Uterus (tissue), 4 donors: ENCODE data around the gene CDH4. TPM values are rescaled to one million over a fixed set of nuclear protein-coding genes. Genes with fewer than 3 reads are reported as not detected.

Experiments
- DNase-seq, 2 donors: peaks; one replicate each; pipeline ENCODE4 v3.0.0-alpha.2; 2019 to 2020
- H3K27ac ChIP-seq, 2 donors: fragments of 200-600 bp; sonication (generic); 1 replicate in 1 of 2; 2 replicates in 1 of 2; pipeline ENCODE4 v1.5.1; 2016 to 2018
- H3K27me3 ChIP-seq, 2 donors: fragments of 200-600 bp; sonication (generic); one replicate each; pipeline ENCODE4 v1.5.1; 2018 to 2019; ENCODE audit warnings: control low read depth in 1 of 2
- H3K36me3 ChIP-seq, 2 donors: fragments of 200-600 bp; sonication (generic); one replicate each; pipeline ENCODE4 v1.5.1; 2019; ENCODE audit warnings: control low read depth in 1 of 2
- H3K4me1 ChIP-seq, 2 donors: fragments of 200-600 bp; sonication (generic); one replicate each; pipeline ENCODE4 v1.5.1; 2018 to 2019; ENCODE audit warnings: control low read depth in 1 of 2
- H3K4me3 ChIP-seq, 2 donors: fragments of 200-600 bp; sonication (generic); 1 replicate in 1 of 2; 2 replicates in 1 of 2; pipeline ENCODE4 v1.5.1; 2018 to 2019; ENCODE audit warnings: mild to moderate bottlenecking in 1 of 2
- H3K9me3 ChIP-seq, 2 donors: fragments of 200-600 bp; sonication (generic); one replicate each; pipeline ENCODE4 v1.5.1; 2019; ENCODE audit warnings: control low read depth in 1 of 2
- CTCF ChIP-seq, 4 experiments: fragments of 200-600 bp in 2 of 4; fragments of 450-650 bp in 2 of 4; sonication (generic) in 2 of 4; IDR thresholded peaks; one replicate each; pipeline ENCODE4 v1.5.1; 2016 to 2019; ENCODE audit warnings: antibody characterized with exemption in 4 of 4, mild to moderate bottlenecking in 2 of 4, moderate library complexity in 1 of 4
- POLR2A ChIP-seq, 2 donors: fragments of 450-650 bp; IDR thresholded peaks; one replicate each; pipeline ENCODE4 v1.6.1; 2016; ENCODE audit warnings: antibody characterized with exemption in 2 of 2, mild to moderate bottlenecking in 1 of 2, moderate library complexity in 1 of 2
- intact Hi-C: fragments of 100-400 bp; cut with DNase I; formaldehyde crosslinking; loops from one replicate; pipeline ENCODE4 v1.15.1; 2023; ENCODE audit warnings: low total_unique reads
- total RNA-seq, 4 donors: library from RNA; depleted of rRNA in 3 of 4; stranded (reverse); fragments of >200 nt in 3 of 4; gene quantifications; one replicate each; pipeline versions ENCODE4 v1.1.0 to v1.2.4, GENCODE V29; 2014 to 2023
- donor health status: DM: yes; HTN: yes; CAD: no.

The CDH4 gene
- total RNA-seq, 4 donors from 2014 or later, result under 0.01 to 0.55 TPM; not detected in 2

GRCh38 chr20:61353261-61354000 lies 101.4 kb downstream of the CDH4 start:
- Histone ChIP-seq H3K27me3 (peaks cover 0 to 7% of the 10 kb centered on the region in 2 donors), H3K4me1 (no peaks in the 10 kb centered on the region), H3K4me3 (no peak overlapping the region), H3K9me3 (no peaks in the 10 kb centered on the region), H3K36me3 (no peaks in the 10 kb centered on the region), H3K27ac (no peak overlapping the region)
- no peak for TF ChIP-seq CTCF (IDR thresholded peaks at IDR 0.05)
- TF ChIP-seq POLR2A (IDR thresholded peaks at IDR 0.05), result no peak
- intact Hi-C loops, result no loop called here
- DNase-seq, result no peak

- Histone ChIP-seq H3K27ac (no peak overlapping the region), H3K9me3 (no peaks in the 10 kb centered on the region), H3K36me3 (no peaks in the 10 kb centered on the region), H3K4me3 (no peak overlapping the region), H3K27me3 (peaks cover 0 to 7% of the 10 kb centered on the region in 2 donors), H3K4me1 (no peaks in the 10 kb centered on the region)
- no peak for DNase-seq
- TF ChIP-seq CTCF (IDR thresholded peaks at IDR 0.05) (no peak), POLR2A (IDR thresholded peaks at IDR 0.05) (no peak)
- intact Hi-C loops, result no loop called here
Measured at GRCh38 chr20:61354001-61354390, 101.9 kb downstream of the CDH4 start.

- intact Hi-C loops, result no loop called here
- TF ChIP-seq POLR2A (IDR thresholded peaks at IDR 0.05) (no peak), CTCF (IDR thresholded peaks at IDR 0.05) (no peak)
- Histone ChIP-seq H3K36me3 (no peaks in the 10 kb centered on the region), H3K27me3 (peaks cover 0 to 7% of the 10 kb centered on the region in 2 donors), H3K4me1 (no peaks in the 10 kb centered on the region), H3K9me3 (no peaks in the 10 kb centered on the region), H3K4me3 (no peak overlapping the region), H3K27ac (no peak overlapping the region)
- no peak for DNase-seq
Measured at GRCh38 chr20:61354501-61354900, 102.4 kb downstream of the CDH4 start.

- peaks cover 0 to 7% of the 10 kb centered on the region in 2 donors for H3K27me3 ChIP-seq
Measured at GRCh38 chr20:61354901-61355495, 102.9 kb downstream of the CDH4 start.

More at GRCh38 chr20:61354901-61355495, 102.9 kb downstream of the CDH4 start:
- H3K9me3 ChIP-seq, result no peaks in the 10 kb centered on the region
- no peak overlapping the region for H3K4me3 ChIP-seq
- no peak for TF ChIP-seq POLR2A (IDR thresholded peaks at IDR 0.05)
- no peak for TF ChIP-seq CTCF (IDR thresholded peaks at IDR 0.05)
- no peak overlapping the region for H3K27ac ChIP-seq
- no peak for DNase-seq
- no peaks in the 10 kb centered on the region for H3K36me3 ChIP-seq
- H3K4me1 ChIP-seq, result no peaks in the 10 kb centered on the region
- intact Hi-C loops, result no loop called here
